ENCODE data around the gene CBX6.

The CBX6 gene

GRCh38 chr22:38817196-38817595, 54.8 kb downstream of the CBX6 start:
- no peak for ATAC-seq

GRCh38 chr22:38815842-38816241, 56.2 kb downstream of the CBX6 start:
- ATAC-seq: no peak

All from activated CD4-positive, CD25-positive, alpha-beta regulatory T cell treated with anti-CD3 and anti-CD28 coated beads, Interleukin-2, amount 50 U/mL, for 24 hours (primary cell).